ENCODE measurements around the gene NUDT9.
A peak's percentile ranks its signal among the peaks of the same experiment; 100 is the strongest.

NUDT9 gene

GRCh38 chr4:87493115-87493514, 70.7 kb downstream of the NUDT9 start:
- Mint-ChIP-seq H3K4me3 (no peak overlapping the region), H3K4me1 (ENCODE audit: low read depth) (peaks cover 9% of the 10 kb centered on the region), H3K27me3 (ENCODE audit: low read depth) (no peaks in the 10 kb centered on the region), H3K9me3 (no peaks in the 10 kb centered on the region), H3K27ac (no peak overlapping the region), H3K36me3 (ENCODE audit: low read depth) (no peaks in the 10 kb centered on the region)
- DNase-seq (ENCODE audit: low spot score), result no peak

GRCh38 chr4:87497159-87497558, 74.8 kb downstream of the NUDT9 start:
- H3K9me3 Mint-ChIP-seq, result no peaks in the 10 kb centered on the region
- DNase-seq (ENCODE audit: low spot score), result no peak
- H3K27me3 Mint-ChIP-seq (ENCODE audit: low read depth), result no peaks in the 10 kb centered on the region
- H3K4me1 Mint-ChIP-seq (ENCODE audit: low read depth), result peaks cover 15% of the 10 kb centered on the region
- H3K27ac Mint-ChIP-seq, result no peak overlapping the region
- H3K36me3 Mint-ChIP-seq (ENCODE audit: low read depth), result no peaks in the 10 kb centered on the region
- H3K4me3 Mint-ChIP-seq, result no peak overlapping the region

- no peaks in the 10 kb centered on the region for H3K27me3 Mint-ChIP-seq (ENCODE audit: low read depth)
- no peak overlapping the region for H3K4me3 Mint-ChIP-seq
- no peak for DNase-seq (ENCODE audit: low spot score)
These were observed 75.2 kb downstream of the NUDT9 start for GRCh38 chr4:87497578-87497977.

GRCh38 chr4:87498446-87498900, 76.1 kb downstream of the NUDT9 start:
- no peaks in the 10 kb centered on the region for H3K36me3 Mint-ChIP-seq (ENCODE audit: low read depth)
- peak overlapping the region; percentile 32 for H3K4me3 Mint-ChIP-seq
- H3K9me3 Mint-ChIP-seq, result no peaks in the 10 kb centered on the region
- H3K27me3 Mint-ChIP-seq (ENCODE audit: low read depth), result no peaks in the 10 kb centered on the region
- peak overlapping the region; percentile 21 for H3K27ac Mint-ChIP-seq
- DNase-seq (ENCODE audit: low spot score), result no peak
- peaks cover 15% of the 10 kb centered on the region for H3K4me1 Mint-ChIP-seq (ENCODE audit: low read depth)

More at GRCh38 chr4:87497578-87497977, 75.2 kb downstream of the NUDT9 start:
- no peaks in the 10 kb centered on the region for H3K9me3 Mint-ChIP-seq
- no peak overlapping the region for H3K27ac Mint-ChIP-seq
- no peaks in the 10 kb centered on the region for H3K36me3 Mint-ChIP-seq (ENCODE audit: low read depth)
- H3K4me1 Mint-ChIP-seq (ENCODE audit: low read depth), result peaks cover 15% of the 10 kb centered on the region

- Mint-ChIP-seq H3K36me3 (ENCODE audit: low read depth) (no peaks in the 10 kb centered on the region), H3K4me3 (peak overlapping the region; percentile 45), H3K27me3 (ENCODE audit: low read depth) (no peaks in the 10 kb centered on the region), H3K27ac (no peak overlapping the region), H3K4me1 (ENCODE audit: low read depth) (peaks cover 15% of the 10 kb centered on the region), H3K9me3 (no peaks in the 10 kb centered on the region)
- DNase-seq (ENCODE audit: low spot score), result peak; percentile 22
These were observed 77.2 kb downstream of the NUDT9 start for GRCh38 chr4:87499403-87500091.

- Mint-ChIP-seq H3K4me3 (peak overlapping the region; percentile 45), H3K9me3 (no peaks in the 10 kb centered on the region), H3K36me3 (ENCODE audit: low read depth) (no peaks in the 10 kb centered on the region), H3K27ac (no peak overlapping the region), H3K27me3 (ENCODE audit: low read depth) (no peaks in the 10 kb centered on the region), H3K4me1 (ENCODE audit: low read depth) (peaks cover 15% of the 10 kb centered on the region)
- DNase-seq (ENCODE audit: low spot score), result no peak
These were observed 77.7 kb downstream of the NUDT9 start for GRCh38 chr4:87500092-87500462.

GRCh38 chr4:87502580-87503238, 80.3 kb downstream of the NUDT9 start:
- H3K27me3 Mint-ChIP-seq (ENCODE audit: low read depth), result no peaks in the 10 kb centered on the region
- no peak for DNase-seq (ENCODE audit: low spot score)
- H3K9me3 Mint-ChIP-seq, result no peaks in the 10 kb centered on the region
- H3K4me1 Mint-ChIP-seq (ENCODE audit: low read depth), result peaks cover 12% of the 10 kb centered on the region
- no peaks in the 10 kb centered on the region for H3K36me3 Mint-ChIP-seq (ENCODE audit: low read depth)
- H3K27ac Mint-ChIP-seq, result no peak overlapping the region
- no peak overlapping the region for H3K4me3 Mint-ChIP-seq

- H3K27ac Mint-ChIP-seq, result no peak overlapping the region
- DNase-seq (ENCODE audit: low spot score), result no peak
- H3K4me1 Mint-ChIP-seq (ENCODE audit: low read depth), result no peaks in the 10 kb centered on the region
- H3K27me3 Mint-ChIP-seq (ENCODE audit: low read depth), result peaks cover 2% of the 10 kb centered on the region
- H3K9me3 Mint-ChIP-seq, result no peaks in the 10 kb centered on the region
- H3K4me3 Mint-ChIP-seq, result no peak overlapping the region
- no peaks in the 10 kb centered on the region for H3K36me3 Mint-ChIP-seq (ENCODE audit: low read depth)
These were observed 83.5 kb downstream of the NUDT9 start for GRCh38 chr4:87505862-87506261.

- H3K4me3 Mint-ChIP-seq, result no peak overlapping the region
- H3K9me3 Mint-ChIP-seq, result no peaks in the 10 kb centered on the region
- no peaks in the 10 kb centered on the region for H3K36me3 Mint-ChIP-seq (ENCODE audit: low read depth)
- H3K27ac Mint-ChIP-seq, result no peak overlapping the region
- no peaks in the 10 kb centered on the region for H3K4me1 Mint-ChIP-seq (ENCODE audit: low read depth)
- H3K27me3 Mint-ChIP-seq (ENCODE audit: low read depth), result peaks cover 4% of the 10 kb centered on the region
- no peak for DNase-seq (ENCODE audit: low spot score)
These were observed 84.8 kb downstream of the NUDT9 start for GRCh38 chr4:87506974-87507701.
